ENCODE data around the gene DCAF8L2. TPM values are rescaled to one million over a fixed set of nuclear protein-coding genes. Genes with fewer than 3 reads are reported as not detected.

DCAF8L2 gene
- total and polyA plus RNA-seq, 2 experiments from 2014 or later: not detected

DNA sequence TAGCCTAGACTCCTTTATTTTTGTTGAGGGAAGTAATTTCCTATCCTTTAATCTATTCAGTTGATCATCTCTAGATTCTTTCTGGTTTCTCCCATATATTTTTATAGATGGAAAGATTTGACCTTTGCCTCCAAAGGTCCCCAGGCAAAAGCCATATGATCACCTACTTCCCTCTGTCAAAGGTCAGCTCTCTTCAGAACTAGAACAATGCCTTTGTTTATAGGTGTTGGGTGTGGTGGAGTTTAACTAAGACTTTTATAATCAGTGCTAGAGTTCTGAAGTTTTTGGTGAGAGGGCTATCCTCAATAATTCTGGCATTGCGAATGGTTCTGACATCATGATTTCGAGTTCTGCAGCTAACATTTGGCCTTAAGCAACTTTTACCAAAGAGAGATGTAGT lies 19.0 kb upstream of the DCAF8L2 start:
- H3K4me1 ChIP-seq (ENCODE audit: low read depth): peaks cover 7% of the 10 kb centered on the region
- no peaks in the 10 kb centered on the region for H3K9me3 ChIP-seq (ENCODE audit: low read depth)
- TF ChIP-seq, protein P1, sequence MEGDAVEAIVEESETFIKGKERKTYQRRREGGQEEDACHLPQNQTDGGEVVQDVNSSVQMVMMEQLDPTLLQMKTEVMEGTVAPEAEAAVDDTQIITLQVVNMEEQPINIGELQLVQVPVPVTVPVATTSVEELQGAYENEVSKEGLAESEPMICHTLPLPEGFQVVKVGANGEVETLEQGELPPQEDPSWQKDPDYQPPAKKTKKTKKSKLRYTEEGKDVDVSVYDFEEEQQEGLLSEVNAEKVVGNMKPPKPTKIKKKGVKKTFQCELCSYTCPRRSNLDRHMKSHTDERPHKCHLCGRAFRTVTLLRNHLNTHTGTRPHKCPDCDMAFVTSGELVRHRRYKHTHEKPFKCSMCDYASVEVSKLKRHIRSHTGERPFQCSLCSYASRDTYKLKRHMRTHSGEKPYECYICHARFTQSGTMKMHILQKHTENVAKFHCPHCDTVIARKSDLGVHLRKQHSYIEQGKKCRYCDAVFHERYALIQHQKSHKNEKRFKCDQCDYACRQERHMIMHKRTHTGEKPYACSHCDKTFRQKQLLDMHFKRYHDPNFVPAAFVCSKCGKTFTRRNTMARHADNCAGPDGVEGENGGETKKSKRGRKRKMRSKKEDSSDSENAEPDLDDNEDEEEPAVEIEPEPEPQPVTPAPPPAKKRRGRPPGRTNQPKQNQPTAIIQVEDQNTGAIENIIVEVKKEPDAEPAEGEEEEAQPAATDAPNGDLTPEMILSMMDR (IDR thresholded peaks at IDR 0.05; ENCODE audit: low read depth, low read length): no peak
- no peaks in the 10 kb centered on the region for H3K27me3 ChIP-seq
- no peak overlapping the region for H3K27ac ChIP-seq
- H3K36me3 ChIP-seq: no peaks in the 10 kb centered on the region
- no peak overlapping the region for H3K4me3 ChIP-seq
- DNase-seq (ENCODE audit: low read depth in 1 of 2, low spot score in 1 of 2): no peak

DNA sequence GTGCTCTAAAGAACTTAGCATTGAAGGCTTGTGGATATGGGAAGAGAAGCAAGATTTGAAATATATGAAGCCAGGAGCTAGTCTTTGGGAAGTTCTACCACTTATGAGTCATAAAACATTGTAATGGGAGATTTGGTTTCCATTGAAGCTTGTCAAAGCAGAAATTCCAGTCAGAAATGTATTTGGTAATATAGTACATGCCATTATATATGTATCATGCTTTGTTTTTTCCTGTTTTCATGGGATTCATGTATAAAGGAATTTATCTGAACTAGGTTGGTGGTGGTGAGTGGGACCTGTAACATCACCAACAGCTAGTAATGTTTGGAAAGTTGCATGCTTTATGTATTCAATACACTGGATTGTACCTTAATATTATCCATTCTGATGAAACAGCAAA lies 14.6 kb upstream of the DCAF8L2 start:
- H3K9me3 ChIP-seq (ENCODE audit: low read depth): no peaks in the 10 kb centered on the region
- no peak overlapping the region for H3K27ac ChIP-seq
- TF ChIP-seq, protein P1 (IDR thresholded peaks at IDR 0.05; ENCODE audit: low read depth, low read length): no peak
- no peak overlapping the region for H3K4me3 ChIP-seq
- H3K36me3 ChIP-seq: no peaks in the 10 kb centered on the region
- H3K27me3 ChIP-seq: no peaks in the 10 kb centered on the region
- H3K4me1 ChIP-seq (ENCODE audit: low read depth): no peaks in the 10 kb centered on the region
- peak in 1 of 2 donors; percentile 50 for DNase-seq (ENCODE audit: low read depth in 1 of 2, low spot score in 1 of 2)

DNA sequence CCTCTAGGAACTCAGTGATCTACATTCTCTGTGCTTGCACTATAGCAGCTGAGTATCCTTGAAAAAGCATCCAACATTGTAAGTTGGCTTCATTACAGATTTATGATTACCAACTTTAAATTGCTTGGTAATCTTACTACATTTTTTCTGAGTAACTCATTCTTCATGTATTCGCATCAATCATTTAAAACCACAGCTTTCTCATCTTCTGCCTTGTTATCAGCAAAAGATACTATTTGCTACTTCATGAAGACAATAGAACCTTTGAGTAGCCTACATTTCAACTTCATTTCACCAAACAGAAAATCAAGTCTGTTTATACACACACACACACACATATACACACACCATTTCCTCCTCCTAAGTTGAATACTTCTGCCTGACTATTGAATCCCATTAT lies 6.2 kb upstream of the DCAF8L2 start:
- Histone ChIP-seq H3K27me3 (no peaks in the 10 kb centered on the region), H3K4me1 (ENCODE audit: low read depth) (no peaks in the 10 kb centered on the region), H3K36me3 (no peaks in the 10 kb centered on the region), H3K9me3 (ENCODE audit: low read depth) (no peaks in the 10 kb centered on the region), H3K4me3 (no peak overlapping the region), H3K27ac (no peak overlapping the region)
- TF ChIP-seq, protein P1 (IDR thresholded peaks at IDR 0.05; ENCODE audit: low read depth, low read length): no peak
- DNase-seq (ENCODE audit: low read depth in 1 of 2, low spot score in 1 of 2): peak in 1 of 2 donors; percentile 81

DNA sequence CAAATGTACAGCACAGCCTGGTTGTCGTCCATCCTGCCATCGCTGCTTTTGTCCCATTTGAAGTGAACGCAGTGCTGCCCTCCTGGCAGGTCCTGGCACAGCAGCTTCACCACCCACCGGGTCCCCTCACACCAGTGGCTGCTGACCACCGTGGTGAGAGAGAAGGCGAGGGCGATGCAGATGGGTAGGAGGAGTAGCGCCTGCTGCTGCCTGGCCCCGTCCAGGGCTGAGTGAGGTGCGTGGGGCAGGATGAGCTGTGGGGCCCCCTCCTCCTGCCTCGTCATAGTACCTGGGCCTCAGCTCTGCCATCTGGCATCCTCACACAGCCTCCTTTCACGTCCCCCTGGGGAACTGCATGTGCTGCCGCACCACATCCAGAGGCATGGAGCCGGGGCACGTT lies 1.8 kb downstream of the DCAF8L2 start:
- H3K9me3 ChIP-seq (ENCODE audit: low read depth): no peaks in the 10 kb centered on the region
- no peak overlapping the region for H3K4me3 ChIP-seq
- H3K27me3 ChIP-seq: no peaks in the 10 kb centered on the region
- no peak overlapping the region for H3K27ac ChIP-seq
- TF ChIP-seq, protein P1 (IDR thresholded peaks at IDR 0.05; ENCODE audit: low read depth, low read length): no peak
- no peaks in the 10 kb centered on the region for H3K36me3 ChIP-seq
- no peak for DNase-seq (ENCODE audit: low read depth in 1 of 2, low spot score in 1 of 2)
- no peaks in the 10 kb centered on the region for H3K4me1 ChIP-seq (ENCODE audit: low read depth)

DNA sequence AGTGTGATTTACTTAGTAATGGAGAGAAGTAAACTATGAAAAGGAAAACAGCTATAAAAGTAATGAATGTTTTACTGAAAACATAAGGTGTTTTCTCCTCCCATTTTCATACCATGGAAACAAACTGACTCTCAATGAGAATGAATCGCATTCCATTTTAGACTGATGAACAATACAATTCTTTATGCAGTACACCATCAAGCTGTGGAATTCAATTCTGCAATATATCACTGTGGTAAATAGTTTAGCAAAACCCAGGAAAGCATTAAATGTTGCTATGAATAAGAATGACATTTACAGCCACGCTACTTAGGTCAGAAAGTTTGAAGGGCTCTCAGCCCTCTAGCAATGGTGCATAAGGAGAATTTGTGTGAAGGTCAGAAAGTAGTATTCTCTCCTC lies 7.4 kb downstream of the DCAF8L2 start:
- H3K27me3 ChIP-seq: no peaks in the 10 kb centered on the region
- H3K27ac ChIP-seq: no peak overlapping the region
- TF ChIP-seq, protein P1 (IDR thresholded peaks at IDR 0.05; ENCODE audit: low read depth, low read length): no peak
- H3K36me3 ChIP-seq: no peaks in the 10 kb centered on the region
- peak in 1 of 2 donors; percentile 63 for DNase-seq (ENCODE audit: low read depth in 1 of 2, low spot score in 1 of 2)
- no peak overlapping the region for H3K4me3 ChIP-seq
- H3K9me3 ChIP-seq (ENCODE audit: low read depth): no peaks in the 10 kb centered on the region
- H3K4me1 ChIP-seq (ENCODE audit: low read depth): peaks cover 7% of the 10 kb centered on the region

DNA sequence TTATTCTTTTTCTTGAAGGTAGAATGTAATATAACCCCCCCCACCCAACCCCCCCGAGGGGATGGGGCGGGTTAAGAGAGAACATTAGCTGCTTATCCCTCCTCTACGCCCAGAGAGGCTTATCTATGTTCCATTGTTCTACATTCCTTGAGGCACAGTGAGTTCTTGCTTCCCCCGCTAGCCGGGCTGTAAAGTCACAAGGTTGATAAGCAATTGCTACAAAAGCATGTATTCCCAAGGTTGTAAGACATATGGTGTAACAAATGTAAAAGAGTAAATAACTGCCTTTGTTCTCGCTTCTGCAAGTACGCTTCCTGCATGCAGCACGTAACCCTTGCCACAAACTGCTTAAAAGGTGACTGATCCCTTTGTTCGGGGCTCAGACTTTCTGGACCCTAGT lies 8.2 kb downstream of the DCAF8L2 start:
- peak; percentile 19 to 92 for DNase-seq (ENCODE audit: low read depth in 1 of 2, low spot score in 1 of 2)
- TF ChIP-seq, protein P1 (IDR thresholded peaks at IDR 0.05; ENCODE audit: low read depth, low read length): no peak
- no peaks in the 10 kb centered on the region for H3K27me3 ChIP-seq
- H3K4me1 ChIP-seq (ENCODE audit: low read depth): peaks cover 11% of the 10 kb centered on the region
- no peak overlapping the region for H3K4me3 ChIP-seq
- no peak overlapping the region for H3K27ac ChIP-seq
- no peaks in the 10 kb centered on the region for H3K36me3 ChIP-seq
- no peaks in the 10 kb centered on the region for H3K9me3 ChIP-seq (ENCODE audit: low read depth)
